Measurements from ENCODE around the gene HOMER2.
"Not testable (repeated sequence)": the region's sequence is repeated elsewhere in the genome, so short reads cannot be mapped to it uniquely, and the experiment has no call there.

Gene HOMER2

GRCh38 chr15:82892573-82892972, 59.9 kb downstream of the HOMER2 start:
- no peak for DNase-seq

- DNase-seq, result no peak
Observed at GRCh38 chr15:82890995-82891390, 61.5 kb downstream of the HOMER2 start.

GRCh38 chr15:82890338-82890994, 62.1 kb downstream of the HOMER2 start:
- DNase-seq, result no peak

- DNase-seq, result no peak
Observed at GRCh38 chr15:82882273-82882928, 70.1 kb downstream of the HOMER2 start.

- no peak for DNase-seq
Observed at GRCh38 chr15:82881747-82882146, 70.8 kb downstream of the HOMER2 start.

GRCh38 chr15:82880704-82881103, 71.8 kb downstream of the HOMER2 start:
- DNase-seq, result no peak

- DNase-seq, result no peak
Observed at GRCh38 chr15:82878325-82878724, 74.2 kb downstream of the HOMER2 start.

- no peak for DNase-seq
Observed at GRCh38 chr15:82877825-82878224, 74.7 kb downstream of the HOMER2 start.

- DNase-seq, result no peak
Observed at GRCh38 chr15:82875411-82876003, 77.0 kb downstream of the HOMER2 start.

- no peak for DNase-seq
Observed at GRCh38 chr15:82874961-82875360, 77.6 kb downstream of the HOMER2 start.

- no peak for DNase-seq
Observed at GRCh38 chr15:82874267-82874666, 78.3 kb downstream of the HOMER2 start.

GRCh38 chr15:82873000-82873680, 79.4 kb downstream of the HOMER2 start:
- no peak for DNase-seq

GRCh38 chr15:82871832-82872484, 80.6 kb downstream of the HOMER2 start:
- no peak for DNase-seq

- DNase-seq, result no peak
Observed at GRCh38 chr15:82871358-82871757, 81.2 kb downstream of the HOMER2 start.

- DNase-seq, result no peak
Observed at GRCh38 chr15:82870727-82871320, 81.7 kb downstream of the HOMER2 start.

GRCh38 chr15:82865981-82866380, 86.5 kb downstream of the HOMER2 start:
- not testable (repeated sequence) for DNase-seq

- not testable (repeated sequence) for DNase-seq
Observed at GRCh38 chr15:82865581-82865980, 86.9 kb downstream of the HOMER2 start.

GRCh38 chr15:82864967-82865366, 87.6 kb downstream of the HOMER2 start:
- no peak for DNase-seq

- DNase-seq, result no peak
Observed at GRCh38 chr15:82862886-82863285, 89.6 kb downstream of the HOMER2 start.

- DNase-seq, result no peak
Observed at GRCh38 chr15:82858932-82859331, 93.6 kb downstream of the HOMER2 start.

GRCh38 chr15:82856397-82857170, 95.9 kb downstream of the HOMER2 start:
- no peak for DNase-seq

Data from NCI-H1417 treated with DMSO at 0.1 percent for 48 hours (cell line).